ENCODE data around the gene DMGDH.

- no peak for TF ChIP-seq CTCF (IDR thresholded peaks at IDR 0.05)
- TF ChIP-seq EZH2 (IDR thresholded peaks at IDR 0.05; ENCODE audit: borderline replicate concordance, insufficient read depth, low read depth, low read length, poor library complexity, severe bottlenecking), result no peak
Measured at GRCh38 chr5:79014631-79015030, 54.8 kb downstream of the DMGDH start.
